Measurements from ENCODE around the gene TPM2. TPM values are rescaled to one million over a fixed set of nuclear protein-coding genes. Genes with fewer than 3 reads are reported as not detected.

The TPM2 gene
- total RNA-seq, 2 donors from 2014 or later, result 1.4 to 5.9 TPM

GRCh38 chr9:35712762-35713400, 23.2 kb upstream of the TPM2 start:
- Mint-ChIP-seq H3K4me3 (no peak overlapping the region), H3K9me3 (no peaks in the 10 kb centered on the region), H3K4me1 (ENCODE audit: low read depth in 2 of 2) (peaks cover 8 to 14% of the 10 kb centered on the region in 2 donors), H3K27me3 (no peaks in the 10 kb centered on the region), H3K36me3 (peaks cover 52% of the 10 kb centered on the region), H3K27ac (no peak overlapping the region)
- DNase-seq (ENCODE audit: low spot score), result no peak
- ATAC-seq, result no peak

- no peak for DNase-seq (ENCODE audit: low spot score)
Observed at GRCh38 chr9:35711501-35712428, 22.0 kb upstream of the TPM2 start.

GRCh38 chr9:35710818-35711500, 21.2 kb upstream of the TPM2 start:
- H3K27me3 Mint-ChIP-seq, result no peaks in the 10 kb centered on the region
- DNase-seq (ENCODE audit: low spot score) (no peak), ATAC-seq (peak; percentile 7 to 48)
- no peak overlapping the region for H3K27ac Mint-ChIP-seq
- no peaks in the 10 kb centered on the region for H3K9me3 Mint-ChIP-seq
- H3K4me1 Mint-ChIP-seq (ENCODE audit: low read depth in 2 of 2), result peaks cover 0 to 15% of the 10 kb centered on the region in 2 donors
- H3K36me3 Mint-ChIP-seq, result peaks cover 50% of the 10 kb centered on the region
- no peak overlapping the region for H3K4me3 Mint-ChIP-seq

More at GRCh38 chr9:35711501-35712428, 22.0 kb upstream of the TPM2 start:
- no peaks in the 10 kb centered on the region for H3K9me3 Mint-ChIP-seq
- H3K36me3 Mint-ChIP-seq, result peaks cover 58% of the 10 kb centered on the region
- no peak overlapping the region for H3K4me3 Mint-ChIP-seq
- H3K27ac Mint-ChIP-seq, result peak overlapping the region; percentile 16 to 41
- no peaks in the 10 kb centered on the region for H3K27me3 Mint-ChIP-seq
- peaks cover 7 to 17% of the 10 kb centered on the region in 2 donors for H3K4me1 Mint-ChIP-seq (ENCODE audit: low read depth in 2 of 2)
- ATAC-seq, result peak in 1 of 2 donors; percentile 36

- H3K4me1 Mint-ChIP-seq (ENCODE audit: low read depth in 2 of 2), result peaks cover 0 to 11% of the 10 kb centered on the region in 2 donors
- peaks cover 43% of the 10 kb centered on the region for H3K36me3 Mint-ChIP-seq
- H3K4me3 Mint-ChIP-seq, result no peak overlapping the region
- DNase-seq (ENCODE audit: low spot score) (no peak), ATAC-seq (no peak)
- no peak overlapping the region for H3K27ac Mint-ChIP-seq
- H3K27me3 Mint-ChIP-seq, result no peaks in the 10 kb centered on the region
- no peaks in the 10 kb centered on the region for H3K9me3 Mint-ChIP-seq
Observed at GRCh38 chr9:35708146-35708545, 18.4 kb upstream of the TPM2 start.

GRCh38 chr9:35706951-35707350, 17.2 kb upstream of the TPM2 start:
- H3K27ac Mint-ChIP-seq, result peak overlapping the region; percentile 20 to 64
- no peak overlapping the region for H3K4me3 Mint-ChIP-seq
- H3K9me3 Mint-ChIP-seq, result no peaks in the 10 kb centered on the region
- no peaks in the 10 kb centered on the region for H3K27me3 Mint-ChIP-seq
- ATAC-seq, result no peak
- no peak for DNase-seq (ENCODE audit: low spot score)
- peaks cover 47% of the 10 kb centered on the region for H3K36me3 Mint-ChIP-seq
- H3K4me1 Mint-ChIP-seq (ENCODE audit: low read depth in 2 of 2), result peaks cover 0 to 11% of the 10 kb centered on the region in 2 donors

- DNase-seq (ENCODE audit: low spot score) (no peak), ATAC-seq (peak in 1 of 2 donors; percentile 13)
- Mint-ChIP-seq H3K4me1 (ENCODE audit: low read depth in 2 of 2) (peaks cover 0 to 7% of the 10 kb centered on the region in 2 donors), H3K4me3 (no peak overlapping the region), H3K27me3 (no peaks in the 10 kb centered on the region), H3K9me3 (no peaks in the 10 kb centered on the region), H3K27ac (no peak overlapping the region), H3K36me3 (peaks cover 36% of the 10 kb centered on the region)
Observed at GRCh38 chr9:35705836-35706430, 16.2 kb upstream of the TPM2 start.

GRCh38 chr9:35705372-35705771, 15.6 kb upstream of the TPM2 start:
- ATAC-seq (no peak), DNase-seq (ENCODE audit: low spot score) (no peak)
- no peak overlapping the region for H3K27ac Mint-ChIP-seq
- peaks cover 0 to 7% of the 10 kb centered on the region in 2 donors for H3K4me1 Mint-ChIP-seq (ENCODE audit: low read depth in 2 of 2)
- peaks cover 31% of the 10 kb centered on the region for H3K36me3 Mint-ChIP-seq
- H3K27me3 Mint-ChIP-seq, result no peaks in the 10 kb centered on the region
- no peaks in the 10 kb centered on the region for H3K9me3 Mint-ChIP-seq
- no peak overlapping the region for H3K4me3 Mint-ChIP-seq

GRCh38 chr9:35703906-35704672, 14.4 kb upstream of the TPM2 start:
- DNase-seq (ENCODE audit: low spot score) (no peak), ATAC-seq (no peak)
- no peak overlapping the region for H3K4me3 Mint-ChIP-seq
- no peaks in the 10 kb centered on the region for H3K9me3 Mint-ChIP-seq
- H3K27ac Mint-ChIP-seq, result no peak overlapping the region
- peaks cover 0 to 7% of the 10 kb centered on the region in 2 donors for H3K4me1 Mint-ChIP-seq (ENCODE audit: low read depth in 2 of 2)
- no peaks in the 10 kb centered on the region for H3K27me3 Mint-ChIP-seq
- peaks cover 28% of the 10 kb centered on the region for H3K36me3 Mint-ChIP-seq

- peaks cover 14% of the 10 kb centered on the region for H3K36me3 Mint-ChIP-seq
- H3K9me3 Mint-ChIP-seq, result no peaks in the 10 kb centered on the region
- H3K4me1 Mint-ChIP-seq (ENCODE audit: low read depth in 2 of 2), result peaks cover 0 to 6% of the 10 kb centered on the region in 2 donors
- no peak for ATAC-seq
- no peak overlapping the region for H3K4me3 Mint-ChIP-seq
- no peak for DNase-seq (ENCODE audit: low spot score)
- H3K27ac Mint-ChIP-seq, result no peak overlapping the region
- no peaks in the 10 kb centered on the region for H3K27me3 Mint-ChIP-seq
Observed at GRCh38 chr9:35702696-35703095, 13.0 kb upstream of the TPM2 start.

- Mint-ChIP-seq H3K9me3 (no peaks in the 10 kb centered on the region), H3K4me3 (no peak overlapping the region), H3K4me1 (ENCODE audit: low read depth in 2 of 2) (peaks cover 8 to 13% of the 10 kb centered on the region in 2 donors), H3K27ac (no peak overlapping the region), H3K36me3 (peaks cover 16% of the 10 kb centered on the region), H3K27me3 (no peaks in the 10 kb centered on the region)
- ATAC-seq (no peak), DNase-seq (ENCODE audit: low spot score) (no peak)
Observed at GRCh38 chr9:35700942-35701341, 11.2 kb upstream of the TPM2 start.

- ATAC-seq (no peak), DNase-seq (ENCODE audit: low spot score) (no peak)
- Mint-ChIP-seq H3K36me3 (peaks cover 16% of the 10 kb centered on the region), H3K4me1 (ENCODE audit: low read depth in 2 of 2) (peaks cover 8 to 13% of the 10 kb centered on the region in 2 donors), H3K4me3 (no peak overlapping the region), H3K27ac (no peak overlapping the region), H3K9me3 (no peaks in the 10 kb centered on the region), H3K27me3 (no peaks in the 10 kb centered on the region)
Observed at GRCh38 chr9:35700031-35700430, 10.3 kb upstream of the TPM2 start.

GRCh38 chr9:35698231-35698630, 8.5 kb upstream of the TPM2 start:
- ATAC-seq, result no peak
- Mint-ChIP-seq H3K36me3 (peaks cover 14% of the 10 kb centered on the region), H3K27ac (peak overlapping the region in 1 of 2 donors; percentile 43), H3K4me3 (no peak overlapping the region), H3K27me3 (no peaks in the 10 kb centered on the region), H3K4me1 (ENCODE audit: low read depth in 2 of 2) (peaks cover 8 to 13% of the 10 kb centered on the region in 2 donors), H3K9me3 (no peaks in the 10 kb centered on the region)
- no peak for DNase-seq (ENCODE audit: low spot score)

- H3K4me3 Mint-ChIP-seq, result no peak overlapping the region
- H3K27ac Mint-ChIP-seq, result no peak overlapping the region
- peaks cover 8 to 13% of the 10 kb centered on the region in 2 donors for H3K4me1 Mint-ChIP-seq (ENCODE audit: low read depth in 2 of 2)
- no peaks in the 10 kb centered on the region for H3K9me3 Mint-ChIP-seq
- peaks cover 9% of the 10 kb centered on the region for H3K36me3 Mint-ChIP-seq
- ATAC-seq, result no peak
- DNase-seq (ENCODE audit: low spot score), result peak; percentile 37
- H3K27me3 Mint-ChIP-seq, result no peaks in the 10 kb centered on the region
Observed at GRCh38 chr9:35697486-35697885, 7.8 kb upstream of the TPM2 start.
